ENCODE data around the gene NEUROG1. TPM values are rescaled to one million over a fixed set of nuclear protein-coding genes. Genes with fewer than 3 reads are reported as not detected.

Gene NEUROG1
- total RNA-seq, 3 donors from 2014 or later = not detected

- no peaks in the 10 kb centered on the region for H3K9me3 ChIP-seq
- no peak for DNase-seq (ENCODE audit: low spot score in 2 of 2)
- no peaks in the 10 kb centered on the region for H3K4me1 ChIP-seq
- H3K27me3 ChIP-seq = no peaks in the 10 kb centered on the region
- H3K36me3 ChIP-seq = no peaks in the 10 kb centered on the region
- H3K4me3 ChIP-seq = no peak overlapping the region
- intact Hi-C loops (cut with DNase I; ENCODE audit: low total_unique reads) = no loop called here
- H3K27ac ChIP-seq = peak overlapping the region in 1 of 2 donors; percentile 33
- no peak for TF ChIP-seq POLR2AphosphoS5 (IDR thresholded peaks at IDR 0.05)
- no peak for TF ChIP-seq POLR2A (IDR thresholded peaks at IDR 0.05)
- TF ChIP-seq, protein P1, sequence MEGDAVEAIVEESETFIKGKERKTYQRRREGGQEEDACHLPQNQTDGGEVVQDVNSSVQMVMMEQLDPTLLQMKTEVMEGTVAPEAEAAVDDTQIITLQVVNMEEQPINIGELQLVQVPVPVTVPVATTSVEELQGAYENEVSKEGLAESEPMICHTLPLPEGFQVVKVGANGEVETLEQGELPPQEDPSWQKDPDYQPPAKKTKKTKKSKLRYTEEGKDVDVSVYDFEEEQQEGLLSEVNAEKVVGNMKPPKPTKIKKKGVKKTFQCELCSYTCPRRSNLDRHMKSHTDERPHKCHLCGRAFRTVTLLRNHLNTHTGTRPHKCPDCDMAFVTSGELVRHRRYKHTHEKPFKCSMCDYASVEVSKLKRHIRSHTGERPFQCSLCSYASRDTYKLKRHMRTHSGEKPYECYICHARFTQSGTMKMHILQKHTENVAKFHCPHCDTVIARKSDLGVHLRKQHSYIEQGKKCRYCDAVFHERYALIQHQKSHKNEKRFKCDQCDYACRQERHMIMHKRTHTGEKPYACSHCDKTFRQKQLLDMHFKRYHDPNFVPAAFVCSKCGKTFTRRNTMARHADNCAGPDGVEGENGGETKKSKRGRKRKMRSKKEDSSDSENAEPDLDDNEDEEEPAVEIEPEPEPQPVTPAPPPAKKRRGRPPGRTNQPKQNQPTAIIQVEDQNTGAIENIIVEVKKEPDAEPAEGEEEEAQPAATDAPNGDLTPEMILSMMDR (IDR thresholded peaks at IDR 0.05) = no peak
Measured at GRCh38 chr5:135565266-135565665, 29.5 kb upstream of the NEUROG1 start.

DNA sequence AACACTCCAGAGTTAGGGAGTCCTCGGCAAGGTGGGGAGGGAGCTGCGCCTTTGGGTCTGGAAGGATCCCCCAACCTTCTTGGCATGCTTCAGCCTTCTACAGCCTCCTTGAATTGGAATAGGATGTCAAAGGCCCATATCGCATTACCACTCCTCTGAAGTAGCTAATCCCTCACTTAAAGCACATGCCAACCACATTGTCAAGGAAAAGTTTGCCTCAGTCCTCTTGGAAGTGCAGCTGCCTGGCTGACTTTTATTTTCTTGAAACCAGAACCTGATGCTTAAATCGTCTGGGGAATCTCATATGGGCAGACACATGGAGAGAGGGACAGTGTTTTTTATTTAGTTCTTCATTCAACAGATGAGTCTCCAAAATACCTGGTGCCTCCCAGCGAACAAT is 28.6 kb upstream of the NEUROG1 start:
- no peak for DNase-seq (ENCODE audit: low spot score in 2 of 2)
- Histone ChIP-seq H3K27ac (no peak overlapping the region), H3K36me3 (no peaks in the 10 kb centered on the region), H3K9me3 (no peaks in the 10 kb centered on the region), H3K27me3 (peaks cover 0 to 9% of the 10 kb centered on the region in 2 donors), H3K4me3 (no peak overlapping the region), H3K4me1 (no peaks in the 10 kb centered on the region)
- TF ChIP-seq POLR2AphosphoS5 (IDR thresholded peaks at IDR 0.05) = no peak
- TF ChIP-seq POLR2A (IDR thresholded peaks at IDR 0.05) = no peak
- TF ChIP-seq, protein P1 (IDR thresholded peaks at IDR 0.05) = no peak
- intact Hi-C loops (cut with DNase I; ENCODE audit: low total_unique reads) = no loop called here

GRCh38 chr5:135561266-135561665 is 25.5 kb upstream of the NEUROG1 start:
- no peak for DNase-seq (ENCODE audit: low spot score in 2 of 2)
- Histone ChIP-seq H3K27ac (no peak overlapping the region), H3K36me3 (no peaks in the 10 kb centered on the region), H3K4me3 (no peak overlapping the region), H3K9me3 (no peaks in the 10 kb centered on the region), H3K27me3 (peaks cover 0 to 12% of the 10 kb centered on the region in 2 donors), H3K4me1 (no peaks in the 10 kb centered on the region)
- TF ChIP-seq POLR2A (IDR thresholded peaks at IDR 0.05) = no peak
- TF ChIP-seq, protein P1 (IDR thresholded peaks at IDR 0.05) = no peak
- no peak for TF ChIP-seq POLR2AphosphoS5 (IDR thresholded peaks at IDR 0.05)
- intact Hi-C loops (cut with DNase I; ENCODE audit: low total_unique reads) = no loop called here

DNA sequence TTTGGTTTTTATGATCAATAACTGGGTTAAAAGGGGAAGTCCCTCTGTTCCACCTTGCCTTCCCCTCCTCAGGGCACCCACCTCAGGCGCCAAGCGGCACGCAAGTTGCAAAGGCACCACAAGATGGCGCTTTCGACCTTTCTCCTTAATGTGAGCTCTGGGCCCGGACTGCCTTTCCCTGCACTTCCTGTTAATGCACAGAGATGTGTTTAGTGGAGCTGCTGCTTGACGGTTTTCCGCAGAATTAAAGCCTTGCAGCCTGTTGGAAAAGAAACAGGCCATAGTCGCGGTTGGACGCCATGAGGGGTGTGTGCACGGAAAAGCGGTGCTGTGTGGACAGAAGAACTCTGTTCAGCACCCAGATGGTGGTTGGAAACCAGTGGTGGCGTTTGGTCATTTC is 25.1 kb upstream of the NEUROG1 start:
- H3K4me3 ChIP-seq = no peak overlapping the region
- H3K27ac ChIP-seq = no peak overlapping the region
- intact Hi-C loops (cut with DNase I; ENCODE audit: low total_unique reads) = no loop called here
- peak; percentile 56 to 72 for DNase-seq (ENCODE audit: low spot score in 2 of 2)
- no peaks in the 10 kb centered on the region for H3K9me3 ChIP-seq
- H3K27me3 ChIP-seq = peaks cover 0 to 12% of the 10 kb centered on the region in 2 donors
- H3K36me3 ChIP-seq = no peaks in the 10 kb centered on the region
- no peaks in the 10 kb centered on the region for H3K4me1 ChIP-seq
- TF ChIP-seq, protein P1 (IDR thresholded peaks at IDR 0.05) = peak; percentile 49 to 72 (median 60)
- no peak for TF ChIP-seq POLR2AphosphoS5 (IDR thresholded peaks at IDR 0.05)
- TF ChIP-seq POLR2A (IDR thresholded peaks at IDR 0.05) = no peak

DNA sequence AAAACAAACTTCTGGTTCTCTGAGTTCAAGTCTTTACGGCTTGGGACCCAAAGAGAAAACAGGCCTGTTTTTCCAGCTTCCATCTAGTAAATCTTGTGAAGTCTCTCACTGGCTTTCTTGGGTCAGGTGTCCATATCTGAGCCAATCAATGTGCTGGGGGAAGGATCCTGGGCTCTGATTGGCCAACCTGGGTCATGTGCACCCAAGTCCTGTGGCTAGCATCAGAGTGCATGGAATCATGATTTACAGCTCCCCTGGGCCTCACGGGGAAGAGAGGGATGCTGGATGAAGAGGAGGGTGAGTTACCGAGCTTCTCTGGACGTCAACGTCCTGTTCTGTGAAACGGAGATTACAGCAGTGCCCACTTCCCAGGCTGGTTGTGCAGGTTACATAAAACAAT is 23.6 kb upstream of the NEUROG1 start:
- Histone ChIP-seq H3K4me1 (no peaks in the 10 kb centered on the region), H3K4me3 (no peak overlapping the region), H3K36me3 (no peaks in the 10 kb centered on the region), H3K9me3 (no peaks in the 10 kb centered on the region), H3K27me3 (peaks cover 0 to 12% of the 10 kb centered on the region in 2 donors), H3K27ac (no peak overlapping the region)
- TF ChIP-seq POLR2AphosphoS5 (IDR thresholded peaks at IDR 0.05) (no peak), POLR2A (IDR thresholded peaks at IDR 0.05) (no peak)
- TF ChIP-seq, protein P1 (IDR thresholded peaks at IDR 0.05) = no peak
- intact Hi-C loops (cut with DNase I; ENCODE audit: low total_unique reads) = loop anchor here (10.0 kb wide), 1 partner anchor 95 kb away; no protein-coding TSS in a partner anchor
- DNase-seq (ENCODE audit: low spot score in 2 of 2) = no peak

Measured in breast epithelium (tissue), 4 donors.